ENCODE results near the gene LTC4S. TPM values are rescaled to one million over a fixed set of nuclear protein-coding genes. Genes with fewer than 3 reads are reported as not detected.

The LTC4S gene
- total RNA-seq, 1 experiment from 2014 or later: not detected

- no peak for DNase-seq (ENCODE audit: low read depth, low spot score)
- in situ Hi-C loops (cut with HindIII; ENCODE audit: low pct_unique_long_range_greater_than_20kb, low sequenced_read_pairs): no loop called here
These were observed 26.9 kb upstream of the LTC4S start for GRCh38 chr5:179766726-179767455.

GRCh38 chr5:179767496-179768100 lies 26.2 kb upstream of the LTC4S start:
- in situ Hi-C loops (cut with HindIII; ENCODE audit: low pct_unique_long_range_greater_than_20kb, low sequenced_read_pairs): no loop called here
- no peak for DNase-seq (ENCODE audit: low read depth, low spot score)

GRCh38 chr5:179768326-179769085 lies 25.3 kb upstream of the LTC4S start:
- DNase-seq (ENCODE audit: low read depth, low spot score): no peak
- in situ Hi-C loops (cut with HindIII; ENCODE audit: low pct_unique_long_range_greater_than_20kb, low sequenced_read_pairs): no loop called here

- in situ Hi-C loops (cut with HindIII; ENCODE audit: low pct_unique_long_range_greater_than_20kb, low sequenced_read_pairs): no loop called here
- no peak for DNase-seq (ENCODE audit: low read depth, low spot score)
These were observed 24.5 kb upstream of the LTC4S start for GRCh38 chr5:179769271-179769670.

- DNase-seq (ENCODE audit: low read depth, low spot score): no peak
- in situ Hi-C loops (cut with HindIII; ENCODE audit: low pct_unique_long_range_greater_than_20kb, low sequenced_read_pairs): no loop called here
These were observed 24.0 kb upstream of the LTC4S start for GRCh38 chr5:179769796-179770195.

- in situ Hi-C loops (cut with HindIII; ENCODE audit: low pct_unique_long_range_greater_than_20kb, low sequenced_read_pairs): no loop called here
- DNase-seq (ENCODE audit: low read depth, low spot score): no peak
These were observed 22.4 kb upstream of the LTC4S start for GRCh38 chr5:179771311-179771895.

- no peak for DNase-seq (ENCODE audit: low read depth, low spot score)
- in situ Hi-C loops (cut with HindIII; ENCODE audit: low pct_unique_long_range_greater_than_20kb, low sequenced_read_pairs): no loop called here
These were observed 21.4 kb upstream of the LTC4S start for GRCh38 chr5:179772351-179772750.

- no peak for DNase-seq (ENCODE audit: low read depth, low spot score)
- in situ Hi-C loops (cut with HindIII; ENCODE audit: low pct_unique_long_range_greater_than_20kb, low sequenced_read_pairs): no loop called here
These were observed 20.1 kb upstream of the LTC4S start for GRCh38 chr5:179773686-179774040.

GRCh38 chr5:179774442-179774841 lies 19.3 kb upstream of the LTC4S start:
- in situ Hi-C loops (cut with HindIII; ENCODE audit: low pct_unique_long_range_greater_than_20kb, low sequenced_read_pairs): no loop called here
- DNase-seq (ENCODE audit: low read depth, low spot score): no peak

GRCh38 chr5:179776411-179776938 lies 17.3 kb upstream of the LTC4S start:
- in situ Hi-C loops (cut with HindIII; ENCODE audit: low pct_unique_long_range_greater_than_20kb, low sequenced_read_pairs): no loop called here
- no peak for DNase-seq (ENCODE audit: low read depth, low spot score)

GRCh38 chr5:179777456-179777855 lies 16.3 kb upstream of the LTC4S start:
- in situ Hi-C loops (cut with HindIII; ENCODE audit: low pct_unique_long_range_greater_than_20kb, low sequenced_read_pairs): no loop called here
- no peak for DNase-seq (ENCODE audit: low read depth, low spot score)

- no peak for DNase-seq (ENCODE audit: low read depth, low spot score)
- in situ Hi-C loops (cut with HindIII; ENCODE audit: low pct_unique_long_range_greater_than_20kb, low sequenced_read_pairs): no loop called here
These were observed 15.9 kb upstream of the LTC4S start for GRCh38 chr5:179777909-179778308.

- in situ Hi-C loops (cut with HindIII; ENCODE audit: low pct_unique_long_range_greater_than_20kb, low sequenced_read_pairs): no loop called here
- no peak for DNase-seq (ENCODE audit: low read depth, low spot score)
These were observed 15.2 kb upstream of the LTC4S start for GRCh38 chr5:179778591-179778990.

- DNase-seq (ENCODE audit: low read depth, low spot score): no peak
- in situ Hi-C loops (cut with HindIII; ENCODE audit: low pct_unique_long_range_greater_than_20kb, low sequenced_read_pairs): no loop called here
These were observed 14.0 kb upstream of the LTC4S start for GRCh38 chr5:179779826-179780225.

- in situ Hi-C loops (cut with HindIII; ENCODE audit: low pct_unique_long_range_greater_than_20kb, low sequenced_read_pairs): no loop called here
These were observed 13.4 kb upstream of the LTC4S start for GRCh38 chr5:179780362-179780761.

GRCh38 chr5:179781846-179782245 lies 11.9 kb upstream of the LTC4S start:
- in situ Hi-C loops (cut with HindIII; ENCODE audit: low pct_unique_long_range_greater_than_20kb, low sequenced_read_pairs): no loop called here
- DNase-seq (ENCODE audit: low read depth, low spot score): no peak

More at GRCh38 chr5:179780362-179780761, 13.4 kb upstream of the LTC4S start:
- DNase-seq (ENCODE audit: low read depth, low spot score): no peak

- in situ Hi-C loops (cut with HindIII; ENCODE audit: low pct_unique_long_range_greater_than_20kb, low sequenced_read_pairs): no loop called here
These were observed 10.7 kb upstream of the LTC4S start for GRCh38 chr5:179783128-179783527.

GRCh38 chr5:179786861-179787260 lies 6.9 kb upstream of the LTC4S start:
- DNase-seq (ENCODE audit: low read depth, low spot score): no peak
- in situ Hi-C loops (cut with HindIII; ENCODE audit: low pct_unique_long_range_greater_than_20kb, low sequenced_read_pairs): no loop called here

More at GRCh38 chr5:179783128-179783527, 10.7 kb upstream of the LTC4S start:
- DNase-seq (ENCODE audit: low read depth, low spot score): no peak
